Aorta (tissue), 5 donors: ENCODE data around the gene KCNK17. TPM values are rescaled to one million over a fixed set of nuclear protein-coding genes. Genes with fewer than 3 reads are reported as not detected.

ENCODE experiments used
- ATAC-seq: fragments of 200-7000 bp; cut with Tn5 transposase; one replicate; pipeline ENCODE4 v1.9.1; 2022; ENCODE audit warnings: moderate library complexity; ENCODE audit not compliant: low FRiP score
- DNase-seq, 2 donors: peaks; one replicate each; pipeline ENCODE4 v3.0.0-alpha.2; 2020
- H3K27ac ChIP-seq, 2 donors: one replicate each; pipeline ENCODE4 v1.5.1; 2013; ENCODE audit warnings: low read length in 2 of 2, mild to moderate bottlenecking in 2 of 2, moderate library complexity in 2 of 2, control low read depth in 1 of 2, inconsistent platforms in 1 of 2, low read depth in 1 of 2
- H3K27me3 ChIP-seq, 2 donors: one replicate each; pipeline ENCODE4 v1.6.1; 2013; ENCODE audit warnings: control low read depth in 1 of 2, low read length in 1 of 2, mild to moderate bottlenecking in 1 of 2, moderate library complexity in 1 of 2; ENCODE audit not compliant: insufficient read depth in 2 of 2, control insufficient read depth in 1 of 2
- H3K36me3 ChIP-seq, 2 donors: one replicate each; pipeline ENCODE4 v1.6.1; 2013; ENCODE audit warnings: control low read depth in 1 of 2, low read length in 1 of 2, mild to moderate bottlenecking in 1 of 2; ENCODE audit not compliant: insufficient read depth in 2 of 2, control insufficient read depth in 1 of 2
- H3K4me1 ChIP-seq, 2 donors: one replicate each; pipeline ENCODE4 v1.6.1; 2013; ENCODE audit warnings: low read length in 2 of 2, control low read depth in 1 of 2, mild to moderate bottlenecking in 1 of 2, moderate library complexity in 1 of 2; ENCODE audit not compliant: insufficient read depth in 2 of 2, control insufficient read depth in 1 of 2
- H3K4me3 ChIP-seq, 2 donors: one replicate each; pipeline ENCODE4 v1.5.1; 2013; ENCODE audit warnings: low read length in 2 of 2, control low read depth in 1 of 2, mild to moderate bottlenecking in 1 of 2
- H3K9me3 ChIP-seq: one replicate; pipeline ENCODE4 v1.6.1; 2013; ENCODE audit warnings: mild to moderate bottlenecking, low read length; ENCODE audit not compliant: control insufficient read depth
- WGBS, 2 donors: extraction: QIAGEN DNeasy Blood & Tissue Kit; methylation state at CpG; one replicate each; pipeline ENCODE4 v1.1.7; 2013; 5-methylcytosine and 5-hydroxymethylcytosine counted together
- intact Hi-C, 2 donors: fragments of 100-400 bp; cut with DNase I; formaldehyde crosslinking; loops; one replicate each; pipeline versions ENCODE4 v1.14.2 to v1.15.0; 2022
- long read RNA-seq, 2 donors: library from polyadenylated mRNA; unstranded; transcript quantifications; one replicate each; pipeline ENCODE4 v2.0.0, GENCODE V29; 2020 to 2021
- polyA plus RNA-seq, 2 donors: library from polyadenylated mRNA; stranded (reverse); fragments of 200-250 nt; gene quantifications; one replicate each; pipeline ENCODE4 v1.2.3, GENCODE V29; 2013
- total RNA-seq, 2 donors: library from RNA; stranded (reverse); fragmentation: NEBNext Ultra II Directional; extraction: Animal tissue kit (Norgen Biotek cat#: 25700); gene quantifications; one replicate each; pipeline ENCODE4 v1.2.1, GENCODE V29; 2021
- donor health status: healthy with polysubstance abuse.
- donor health status: Bipolar disorder and iron deficiency.
- donor health status: DM: no; HTN: no; CAD: no.
- donor health status: DM: no; HTN: no; CAD: no.
- donor health status: DM: yes; HTN: yes; CAD: no.

KCNK17 gene, protein sequence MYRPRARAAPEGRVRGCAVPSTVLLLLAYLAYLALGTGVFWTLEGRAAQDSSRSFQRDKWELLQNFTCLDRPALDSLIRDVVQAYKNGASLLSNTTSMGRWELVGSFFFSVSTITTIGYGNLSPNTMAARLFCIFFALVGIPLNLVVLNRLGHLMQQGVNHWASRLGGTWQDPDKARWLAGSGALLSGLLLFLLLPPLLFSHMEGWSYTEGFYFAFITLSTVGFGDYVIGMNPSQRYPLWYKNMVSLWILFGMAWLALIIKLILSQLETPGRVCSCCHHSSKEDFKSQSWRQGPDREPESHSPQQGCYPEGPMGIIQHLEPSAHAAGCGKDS
- 10 to 100 TPM in 1 of 2 donors, 1 to 10 TPM in 1; 1.6 to 10.4 TPM for total RNA-seq
- polyA plus RNA-seq = 10 to 100 TPM in 1 of 2 donors, 1 to 10 TPM in 1; 3.0 to 12.8 TPM
- long read RNA-seq, donor 1, transcript KCNK17-201 (5 exons, 1,658 nt) = major isoform, 7 of 9 reads
- long read RNA-seq, donor 1, partial matches to known transcripts = 1 of 9 reads
- long read RNA-seq, donor 1, other reads (novel, unspliced or antisense) = 1 of 9 reads
- long read RNA-seq, donor 2, transcript KCNK17-201 (5 exons, 1,658 nt) = major isoform, 6 of 8 reads
- long read RNA-seq, donor 2, partial matches to known transcripts = 0 of 8 reads
- long read RNA-seq, donor 2, other reads (novel, unspliced or antisense) = 2 of 8 reads

DNA sequence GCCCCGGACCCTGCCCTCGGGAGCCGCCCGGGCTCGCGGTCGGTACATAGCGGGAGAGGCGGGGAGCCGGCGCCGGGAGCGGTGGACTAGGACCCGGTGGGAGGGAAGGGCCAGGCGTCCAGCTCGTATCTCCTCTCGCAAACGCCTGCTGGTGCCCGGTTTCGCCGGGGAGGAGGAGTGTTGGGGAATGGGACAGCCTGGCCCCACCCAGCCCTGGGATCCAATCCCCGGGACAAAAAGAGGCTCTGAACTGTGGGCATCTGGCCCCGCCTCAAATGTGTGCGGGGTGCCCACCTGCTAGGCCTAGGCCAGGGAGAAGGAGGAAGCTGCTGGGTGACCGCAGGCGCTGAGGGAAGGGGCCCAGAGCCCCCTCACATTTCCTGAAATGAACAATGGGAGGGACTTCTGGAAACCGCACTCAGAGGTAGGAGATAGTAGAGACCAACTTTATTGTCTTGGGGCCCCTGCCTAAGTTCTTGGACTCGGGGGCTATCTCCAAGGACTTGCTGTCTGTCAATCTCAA lies at the start of gene KCNK17:
Gene KCNK17 (minus strand): TSS at position 147 of the 523 bp plus-strand sequence. CDS start 99 bp downstream, at position 48.
- DNase-seq (no peak), ATAC-seq (no peak)
- no peaks in the 10 kb centered on the region for H3K4me1 ChIP-seq
- no peaks in the 10 kb centered on the region for H3K27me3 ChIP-seq
- peak within 1 kb of the TSS in 1 of 2 donors; percentile 39 for H3K27ac ChIP-seq
- no peaks in the 10 kb centered on the region for H3K36me3 ChIP-seq
- intact Hi-C loops = no loop called here
- H3K9me3 ChIP-seq = no peaks in the 10 kb centered on the region
- 13 to 14% methylated on average over 27 to 28 of the region's 28 CpGs for WGBS, 2 donors
- H3K4me3 ChIP-seq = peak within 1 kb of the TSS; percentile 14 to 15

- DNase-seq (no peak), ATAC-seq (no peak)
- H3K27ac ChIP-seq = no peak overlapping the region
- WGBS, 2 donors = 93% methylated on average over 8 of the region's 8 CpGs
- no peaks in the 10 kb centered on the region for H3K4me1 ChIP-seq
- no peaks in the 10 kb centered on the region for H3K9me3 ChIP-seq
- intact Hi-C loops = loop anchor here (5.0 to 10.0 kb wide), 2 partner anchors 529 to 942 kb away; no protein-coding TSS in a partner anchor
- no peak overlapping the region for H3K4me3 ChIP-seq
- H3K36me3 ChIP-seq = no peaks in the 10 kb centered on the region
- no peaks in the 10 kb centered on the region for H3K27me3 ChIP-seq
These were observed 49.1 kb upstream of the KCNK17 start for GRCh38 chr6:39363280-39363679.

GRCh38 chr6:39362487-39362865 lies 48.3 kb upstream of the KCNK17 start:
- H3K4me1 ChIP-seq = no peaks in the 10 kb centered on the region
- ATAC-seq = no peak
- H3K4me3 ChIP-seq = no peak overlapping the region
- H3K27me3 ChIP-seq = no peaks in the 10 kb centered on the region
- intact Hi-C loops = loop anchor here (5.0 to 10.0 kb wide), 2 partner anchors 530 to 942 kb away; no protein-coding TSS in a partner anchor
- no peaks in the 10 kb centered on the region for H3K9me3 ChIP-seq
- no peak for DNase-seq
- H3K36me3 ChIP-seq = no peaks in the 10 kb centered on the region
- WGBS, 2 donors = 31 to 51% methylated on average over 3 of the region's 3 CpGs
- no peak overlapping the region for H3K27ac ChIP-seq

DNA sequence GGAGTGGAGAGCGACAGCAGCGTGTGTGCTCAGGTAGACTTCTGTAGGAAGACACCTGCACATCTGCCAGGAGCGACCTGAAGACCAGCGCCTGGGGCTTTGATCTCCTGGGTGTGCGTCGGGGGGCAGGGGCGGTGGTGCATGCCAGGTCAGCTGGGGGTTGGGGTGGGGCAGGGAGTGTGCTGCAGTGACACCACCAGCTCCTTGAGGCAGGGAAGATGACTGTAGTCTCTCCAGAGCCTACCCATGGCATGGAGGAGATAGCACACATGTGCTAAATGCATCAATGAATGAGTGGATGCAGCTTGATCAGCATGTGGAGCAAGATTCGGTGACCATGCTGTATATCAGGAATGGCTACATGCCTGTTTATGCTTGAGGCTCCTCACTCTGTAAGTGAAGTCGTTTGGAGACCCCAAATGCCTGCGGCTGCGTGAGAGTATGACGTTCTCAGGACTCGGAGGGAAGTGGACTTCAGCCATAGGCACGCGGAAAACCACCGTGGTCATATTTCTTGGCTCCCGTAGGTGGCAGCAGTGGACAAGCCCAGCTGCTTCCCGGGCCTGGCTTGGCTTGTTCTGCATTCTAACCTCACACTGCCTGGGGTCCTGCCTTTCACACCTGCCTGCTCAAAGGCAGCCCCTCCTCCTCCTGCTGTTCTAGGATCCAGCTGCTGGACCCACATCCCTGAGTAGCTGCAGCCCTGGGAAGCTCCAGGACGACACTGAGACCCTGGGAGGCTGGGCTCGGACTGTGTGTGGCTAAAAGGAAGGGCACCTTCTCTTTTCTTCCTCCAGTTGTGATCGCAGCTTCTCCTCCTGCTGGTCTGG lies 47.7 kb upstream of the KCNK17 start:
- peak; percentile 84 for ATAC-seq
- H3K27ac ChIP-seq = no peak overlapping the region
- no peaks in the 10 kb centered on the region for H3K4me1 ChIP-seq
- H3K4me3 ChIP-seq = no peak overlapping the region
- no peaks in the 10 kb centered on the region for H3K27me3 ChIP-seq
- 30 to 35% methylated on average over 21 of the region's 21 CpGs for WGBS, 2 donors
- H3K36me3 ChIP-seq = no peaks in the 10 kb centered on the region
- intact Hi-C loops = loop anchor here (5.0 to 10.0 kb wide), 2 partner anchors 530 to 943 kb away; no protein-coding TSS in a partner anchor
- no peaks in the 10 kb centered on the region for H3K9me3 ChIP-seq
- peak in 1 of 2 donors; percentile 74 for DNase-seq

DNA sequence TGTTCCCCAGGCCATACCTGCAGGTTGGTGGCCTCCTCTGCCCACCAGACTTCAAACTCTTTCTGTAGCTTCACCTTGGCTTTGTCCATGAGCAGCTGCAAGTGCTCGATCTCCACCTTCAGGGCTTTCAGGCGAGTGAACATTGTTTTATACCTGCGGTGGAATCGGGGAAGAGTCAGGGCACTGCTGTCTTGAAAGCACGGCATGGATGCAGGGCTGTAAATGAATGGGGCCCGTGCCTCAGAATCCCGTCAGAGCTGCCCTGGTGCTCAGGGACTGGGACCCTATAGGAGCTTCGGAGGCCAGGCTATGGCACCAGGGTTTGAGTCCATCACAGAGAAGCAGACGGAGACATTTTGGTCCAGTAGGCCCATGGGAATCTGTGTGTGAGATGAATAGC lies 46.2 kb upstream of the KCNK17 start:
- Histone ChIP-seq H3K27ac (no peak overlapping the region), H3K36me3 (no peaks in the 10 kb centered on the region), H3K9me3 (no peaks in the 10 kb centered on the region), H3K27me3 (no peaks in the 10 kb centered on the region), H3K4me1 (no peaks in the 10 kb centered on the region), H3K4me3 (no peak overlapping the region)
- ATAC-seq (no peak), DNase-seq (no peak)
- intact Hi-C loops = loop anchor here (5.0 to 10.0 kb wide), 2 partner anchors 532 to 944 kb away; no protein-coding TSS in a partner anchor
- 90 to 93% methylated on average over 9 of the region's 9 CpGs for WGBS, 2 donors

DNA sequence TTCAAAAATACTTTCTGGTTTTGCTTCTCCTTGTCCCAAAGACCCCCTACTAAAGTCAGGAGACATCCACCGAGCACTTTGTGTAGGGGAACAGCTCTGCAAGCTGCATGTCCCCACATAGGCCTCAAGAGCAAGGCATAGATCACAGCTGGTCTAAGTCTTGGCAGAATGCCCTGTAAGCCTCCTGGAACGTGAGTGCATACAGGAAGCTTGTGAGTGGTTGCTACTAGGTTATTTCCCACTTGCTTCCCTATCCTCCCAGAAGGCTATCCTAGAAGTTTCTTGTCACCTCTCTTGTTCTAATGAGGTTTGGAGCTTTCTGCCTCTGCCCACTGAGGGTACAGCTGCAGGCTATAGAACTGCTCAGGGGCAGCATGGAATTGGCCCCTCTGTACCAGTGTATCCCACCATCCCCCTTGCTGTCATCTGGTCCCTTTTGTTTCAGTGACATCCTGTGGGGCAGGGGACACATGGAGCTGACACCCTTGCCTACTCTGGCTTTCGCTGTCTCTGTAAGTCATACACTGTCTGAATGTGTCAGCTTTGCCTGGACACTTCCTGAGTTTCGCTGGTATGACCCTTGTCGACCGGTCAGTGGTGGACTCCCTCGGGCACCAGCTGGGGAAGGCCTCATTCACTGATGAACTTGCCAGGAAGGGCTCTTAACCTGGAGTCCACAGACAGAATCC lies 43.9 kb upstream of the KCNK17 start:
- intact Hi-C loops = no loop called here
- Histone ChIP-seq H3K27ac (no peak overlapping the region), H3K27me3 (no peaks in the 10 kb centered on the region), H3K9me3 (peaks cover 1% of the 10 kb centered on the region), H3K4me3 (no peak overlapping the region), H3K36me3 (no peaks in the 10 kb centered on the region), H3K4me1 (no peaks in the 10 kb centered on the region)
- 78 to 80% methylated on average over 7 of the region's 7 CpGs for WGBS, 2 donors
- DNase-seq (no peak), ATAC-seq (no peak)

DNA sequence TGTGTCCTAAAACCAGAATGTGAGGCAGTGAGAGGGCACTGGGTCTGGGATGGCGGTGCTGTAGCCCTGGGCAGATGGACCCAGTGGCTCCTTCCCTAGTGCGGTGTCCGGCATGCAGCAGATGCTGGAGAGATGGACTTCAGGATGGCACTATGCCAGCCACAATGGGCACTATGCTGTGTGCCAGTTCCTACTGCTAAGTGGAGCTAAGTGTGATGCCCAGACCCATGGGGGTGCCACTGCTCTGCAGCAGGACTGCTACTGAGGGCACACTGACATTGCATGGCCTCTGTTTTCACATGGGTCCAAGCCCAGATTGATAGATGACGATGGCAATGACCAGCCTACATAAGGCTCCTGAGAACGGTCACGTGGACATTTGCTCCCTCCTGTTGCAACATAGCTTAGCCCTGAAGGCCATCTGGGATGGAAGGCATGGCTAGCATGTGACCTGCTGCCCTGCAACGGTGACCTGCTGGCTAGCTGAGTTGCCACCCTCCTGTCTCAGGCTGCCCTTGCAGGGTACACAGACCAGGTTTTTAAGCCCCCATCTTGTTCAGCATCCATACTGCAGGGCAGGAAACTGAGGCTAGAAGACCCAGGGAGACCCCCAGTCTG lies 39.6 kb upstream of the KCNK17 start:
- DNase-seq = no peak
- intact Hi-C loops = no loop called here
- H3K27ac ChIP-seq = no peak overlapping the region
- 92 to 97% methylated on average over 7 of the region's 7 CpGs for WGBS, 2 donors
- peaks cover 1% of the 10 kb centered on the region for H3K9me3 ChIP-seq
- H3K36me3 ChIP-seq = no peaks in the 10 kb centered on the region
- no peak for ATAC-seq
- H3K27me3 ChIP-seq = no peaks in the 10 kb centered on the region
- H3K4me1 ChIP-seq = no peaks in the 10 kb centered on the region
- H3K4me3 ChIP-seq = no peak overlapping the region
